Stimulated activated CD8-positive, alpha-beta memory T cell treated with anti-CD3 and anti-CD28 coated beads, Interleukin-4, amount 100 ng/mL, for 4 hours (primary cell): ENCODE measurements around the gene SFTPD.
"Not testable (repeated sequence)": the region's sequence is repeated elsewhere in the genome, so short reads cannot be mapped to it uniquely, and the experiment has no call there.

Experiments used
- DNase-seq, 2 donors: peaks; one replicate each; pipeline ENCODE4 v3.0.0-alpha.2; 2020; ENCODE audit warnings: low read depth in 2 of 2, low spot score in 1 of 2

SFTPD gene

GRCh38 chr10:79948976-79949722 lies at the start of gene SFTPD:
TSS of gene SFTPD (minus strand) at chr10:79949105. CDS start at chr10:79946659, 2,446 bp downstream.
- no peak for DNase-seq

- DNase-seq, result no peak
These were observed 47.2 kb upstream of the SFTPD start for GRCh38 chr10:79995979-79996634.

GRCh38 chr10:79994556-79994955 lies 45.7 kb upstream of the SFTPD start:
- no peak for DNase-seq

DNA sequence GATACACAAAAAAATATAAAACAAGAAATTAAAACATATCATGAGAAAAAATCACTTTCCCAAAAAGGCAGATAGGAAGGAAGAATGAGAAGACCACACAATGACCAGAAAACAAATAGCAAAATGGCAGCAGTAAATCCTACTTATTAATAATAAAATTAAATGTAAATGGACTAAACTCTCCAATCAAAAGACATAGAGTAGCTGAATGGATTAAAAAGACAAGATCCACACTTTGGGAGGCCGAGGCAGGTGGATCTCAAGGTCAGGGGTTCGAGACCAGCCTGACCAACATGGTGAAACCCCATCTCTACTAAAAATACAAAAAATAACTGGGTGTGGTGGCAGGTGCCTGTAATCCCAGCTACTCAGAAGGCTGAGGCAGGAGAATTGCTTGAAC lies 39.3 kb upstream of the SFTPD start:
- not testable (repeated sequence) for DNase-seq

GRCh38 chr10:79986661-79987060 lies 37.8 kb upstream of the SFTPD start:
- DNase-seq, result not testable (repeated sequence)

DNA sequence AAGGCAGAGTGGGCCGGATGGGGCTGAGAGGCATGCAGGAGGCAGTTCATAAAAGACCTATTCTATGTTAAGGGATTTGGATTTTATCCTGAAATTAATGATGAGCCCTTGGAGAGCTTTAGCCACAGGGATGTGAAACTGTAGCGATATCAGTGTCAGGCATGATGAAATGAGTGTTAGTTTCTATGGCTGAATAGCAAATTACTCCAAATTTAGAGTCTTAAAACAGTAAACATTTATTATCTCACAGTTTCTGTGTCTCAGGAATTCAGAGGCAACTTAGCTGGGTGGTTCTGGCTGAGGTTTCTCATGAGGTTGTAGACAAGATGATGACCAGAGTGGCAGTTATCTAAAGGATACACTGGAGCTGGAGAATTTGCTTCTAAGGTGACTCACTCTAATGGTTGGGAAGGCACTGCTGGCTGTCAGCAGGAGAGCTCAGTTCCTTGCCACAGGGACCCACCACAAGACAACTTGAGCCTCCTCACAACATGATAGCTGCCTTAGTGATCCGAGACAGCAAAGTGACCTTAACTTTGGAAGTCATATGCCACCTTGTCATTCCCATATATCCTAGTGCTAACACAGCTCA lies 36.7 kb upstream of the SFTPD start:
- DNase-seq, result no peak

- no peak for DNase-seq
These were observed 35.9 kb upstream of the SFTPD start for GRCh38 chr10:79984851-79985250.

GRCh38 chr10:79983286-79983909 lies 34.5 kb upstream of the SFTPD start:
- DNase-seq, result no peak

GRCh38 chr10:79982861-79983260 lies 34.0 kb upstream of the SFTPD start:
- DNase-seq, result no peak

GRCh38 chr10:79982362-79982800 lies 33.5 kb upstream of the SFTPD start:
- no peak for DNase-seq

DNA sequence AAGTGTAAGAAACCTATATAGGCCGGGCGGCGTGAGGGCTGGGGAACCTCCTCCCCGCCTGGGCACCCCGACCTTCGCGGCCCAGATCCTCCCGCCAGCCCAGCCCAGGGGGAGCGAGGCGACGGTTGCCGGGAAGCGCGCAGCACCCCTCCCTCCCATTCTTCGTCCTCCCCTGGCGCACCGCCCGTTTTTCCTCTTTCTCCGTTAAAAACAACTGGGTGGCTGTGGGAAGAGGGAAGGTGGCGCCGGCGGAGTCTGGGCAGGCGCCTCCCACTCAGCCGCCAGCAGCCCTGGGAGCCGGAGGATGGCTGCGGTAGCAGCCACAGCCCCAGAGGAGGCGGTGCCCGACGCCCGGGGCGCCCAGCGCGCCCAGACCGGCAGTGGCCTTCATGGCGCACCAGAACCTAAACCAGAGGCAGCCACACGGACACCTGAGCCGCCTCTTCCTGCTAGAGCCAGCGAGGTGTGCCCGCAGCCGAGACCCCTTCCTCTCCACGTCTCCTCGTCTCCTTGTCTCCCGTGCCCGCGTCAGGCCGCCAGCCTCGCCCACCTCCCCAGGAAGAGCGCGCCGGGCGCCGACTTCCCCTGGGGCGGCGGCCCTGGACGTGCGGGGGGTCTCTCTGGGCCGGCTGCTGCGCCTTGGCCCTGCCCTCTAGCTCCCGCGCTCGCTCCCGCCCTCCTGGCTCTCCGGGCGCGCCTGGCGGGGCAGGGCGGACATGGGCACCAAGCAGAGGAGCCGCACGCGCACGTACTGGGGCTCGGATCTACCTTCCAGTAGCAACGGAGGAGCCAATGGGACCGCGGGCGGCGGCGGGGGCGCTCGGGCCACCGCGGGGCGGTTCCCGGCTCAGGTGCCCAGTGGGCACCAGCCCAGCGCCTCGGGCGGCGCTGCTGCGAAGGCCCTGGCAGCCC lies 32.8 kb upstream of the SFTPD start:
- DNase-seq, result no peak

DNA sequence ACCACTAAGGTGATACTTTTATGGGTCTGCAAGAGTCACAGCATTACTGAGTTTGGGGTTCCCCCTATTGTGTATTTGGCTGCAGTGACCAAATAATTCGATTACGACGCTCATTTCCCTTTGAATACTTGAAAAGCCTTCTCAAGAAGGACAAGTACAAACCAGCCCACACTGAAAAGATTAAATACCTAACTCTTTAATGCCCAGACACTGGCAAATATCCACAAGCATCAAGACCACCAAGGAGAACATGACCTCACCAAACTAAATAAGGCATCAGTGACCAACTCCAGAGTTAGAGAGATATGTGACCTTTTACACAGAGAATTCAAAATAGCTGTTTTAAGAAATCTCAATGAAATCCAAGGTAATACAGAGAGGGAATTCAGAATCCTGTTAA lies 31.8 kb upstream of the SFTPD start:
- DNase-seq, result no peak

DNA sequence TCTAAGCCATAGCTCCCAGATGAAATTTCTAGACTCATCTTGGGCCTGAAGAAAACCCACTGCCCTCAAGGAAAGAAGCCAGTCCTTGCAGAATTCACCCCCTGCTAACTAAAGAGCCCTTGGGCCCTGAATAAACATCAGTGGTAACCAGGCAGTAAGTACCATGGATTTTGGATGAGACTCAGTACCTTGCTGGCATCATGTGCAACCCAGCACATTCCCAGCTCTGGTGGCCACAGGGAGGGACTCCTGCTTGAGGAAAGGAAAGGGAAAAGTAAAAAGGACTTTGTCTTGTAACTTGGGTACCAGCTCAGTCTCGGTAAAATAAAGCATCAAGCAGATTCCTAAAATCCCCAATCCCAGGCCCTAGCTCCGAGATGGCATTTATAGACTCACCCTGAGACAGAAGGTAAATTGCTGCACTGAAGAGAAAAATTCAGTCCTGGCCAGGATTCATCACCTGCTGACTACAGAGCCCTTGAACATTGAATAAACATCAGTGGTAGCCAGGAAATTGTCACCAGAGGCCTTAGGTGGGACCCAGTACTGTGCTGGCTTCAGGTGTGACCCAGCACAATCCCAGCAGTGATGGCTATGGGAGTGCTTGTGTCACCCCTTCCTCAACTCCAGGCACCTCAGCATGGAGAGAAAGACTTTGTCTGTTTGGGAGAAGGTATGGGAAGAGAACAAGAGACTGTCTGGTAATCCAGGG lies 31.2 kb upstream of the SFTPD start:
- no peak for DNase-seq

DNA sequence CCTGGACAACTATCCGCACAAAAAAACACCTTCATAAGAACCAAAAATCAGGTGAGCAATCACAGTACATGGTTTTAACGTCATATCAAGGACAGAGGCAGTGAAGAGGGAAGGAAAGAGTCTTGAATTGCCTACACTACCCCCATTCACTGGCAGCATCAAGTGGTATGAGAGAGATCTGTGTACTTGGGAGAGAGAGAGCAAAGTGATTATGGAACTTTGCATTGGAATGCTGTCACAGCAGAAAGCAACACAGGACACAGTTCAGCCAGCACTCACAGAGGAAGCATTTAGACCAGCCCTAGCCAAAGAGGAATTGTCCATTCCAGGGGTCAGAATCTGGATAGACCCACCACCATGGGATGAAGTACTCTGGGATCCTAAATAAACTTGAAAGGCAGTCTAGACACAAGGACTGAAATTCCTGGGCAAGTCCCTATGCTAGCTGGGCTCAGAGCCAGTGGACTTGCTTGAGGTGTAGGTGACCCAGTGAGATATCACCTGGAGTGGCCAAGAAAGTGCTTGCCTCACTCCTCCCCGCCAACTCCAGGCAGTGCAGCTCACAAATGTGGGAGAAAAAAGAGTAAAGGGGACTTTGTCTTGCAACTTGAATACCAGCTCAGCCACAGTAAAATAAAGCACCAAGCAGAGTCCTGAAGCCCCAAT lies 30.5 kb upstream of the SFTPD start:
- no peak for DNase-seq

DNA sequence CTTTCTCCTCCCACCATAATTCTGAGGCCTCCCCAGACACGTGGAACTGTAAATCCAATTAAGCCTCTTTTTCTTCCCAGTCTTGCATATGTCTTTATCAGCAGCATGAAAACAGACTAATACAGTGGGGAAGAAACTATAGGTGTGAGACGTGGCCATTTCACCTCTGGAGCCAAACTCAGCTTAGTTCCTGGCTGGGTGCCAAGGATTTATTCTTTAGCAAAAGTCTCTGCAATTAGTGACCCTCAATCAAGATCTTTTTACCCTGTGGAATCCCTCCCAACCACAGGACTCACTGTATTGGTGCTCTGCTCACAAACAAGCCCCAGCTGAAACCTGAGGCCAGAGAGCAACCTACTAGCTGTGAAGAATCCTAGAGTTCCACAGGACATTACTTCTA lies 28.1 kb upstream of the SFTPD start:
- DNase-seq, result no peak

- DNase-seq, result no peak
These were observed 21.2 kb upstream of the SFTPD start for GRCh38 chr10:79970062-79970461.

DNA sequence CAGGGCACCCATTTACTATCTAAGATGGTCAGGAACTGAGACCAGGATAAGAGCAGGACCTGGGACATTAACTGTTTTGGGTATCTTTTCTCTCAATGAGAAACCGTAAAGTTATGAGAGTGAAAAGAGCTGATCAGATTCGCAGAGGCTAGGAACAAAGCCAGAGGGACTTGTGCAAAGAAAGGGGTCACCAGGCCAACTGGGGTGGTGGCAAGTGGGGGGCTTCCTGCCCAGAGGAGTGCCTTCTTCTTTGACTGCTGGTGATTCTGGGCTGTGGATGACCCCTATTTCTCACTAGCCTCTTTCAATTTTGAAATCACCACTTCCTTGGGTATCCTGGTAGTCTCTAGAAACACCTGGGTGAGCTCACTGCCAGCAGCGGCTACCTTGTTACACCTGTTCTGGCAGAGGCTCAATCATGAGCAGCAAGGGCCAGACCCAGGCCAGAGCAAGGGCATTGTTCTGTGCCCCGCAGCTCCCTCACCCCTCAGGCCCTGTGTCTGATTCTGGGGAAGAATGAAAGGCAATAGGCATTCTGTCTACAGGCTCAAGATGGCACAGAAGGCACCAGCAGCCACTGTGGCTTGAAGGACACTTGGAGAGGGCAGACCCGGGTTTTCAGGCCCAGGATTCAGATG lies 999 bp downstream of the SFTPD start:
- DNase-seq, result no peak

DNA sequence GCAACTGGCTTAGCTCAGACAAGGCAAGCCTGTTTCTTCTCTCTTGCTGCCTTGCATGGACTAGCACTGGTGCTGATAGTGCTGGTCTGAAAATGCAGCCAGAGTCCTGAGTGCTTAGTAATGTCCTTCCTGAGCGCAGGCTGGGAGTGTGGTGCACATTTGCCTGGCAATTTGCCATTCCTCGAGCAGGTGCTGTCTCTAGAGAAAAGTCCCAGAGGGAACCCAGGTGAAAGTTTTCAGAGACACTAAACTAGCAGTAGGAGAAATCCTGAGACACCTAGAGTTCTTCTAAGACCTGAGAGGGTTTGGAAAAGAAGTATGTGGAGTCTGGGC lies 1.9 kb downstream of the SFTPD start:
- no peak for DNase-seq
